ENCODE measurements around the gene ARL5C. TPM values are rescaled to one million over a fixed set of nuclear protein-coding genes. Genes with fewer than 3 reads are reported as not detected.

The ARL5C gene
- total RNA-seq, 6 experiments from 2014 or later: not detected

DNA sequence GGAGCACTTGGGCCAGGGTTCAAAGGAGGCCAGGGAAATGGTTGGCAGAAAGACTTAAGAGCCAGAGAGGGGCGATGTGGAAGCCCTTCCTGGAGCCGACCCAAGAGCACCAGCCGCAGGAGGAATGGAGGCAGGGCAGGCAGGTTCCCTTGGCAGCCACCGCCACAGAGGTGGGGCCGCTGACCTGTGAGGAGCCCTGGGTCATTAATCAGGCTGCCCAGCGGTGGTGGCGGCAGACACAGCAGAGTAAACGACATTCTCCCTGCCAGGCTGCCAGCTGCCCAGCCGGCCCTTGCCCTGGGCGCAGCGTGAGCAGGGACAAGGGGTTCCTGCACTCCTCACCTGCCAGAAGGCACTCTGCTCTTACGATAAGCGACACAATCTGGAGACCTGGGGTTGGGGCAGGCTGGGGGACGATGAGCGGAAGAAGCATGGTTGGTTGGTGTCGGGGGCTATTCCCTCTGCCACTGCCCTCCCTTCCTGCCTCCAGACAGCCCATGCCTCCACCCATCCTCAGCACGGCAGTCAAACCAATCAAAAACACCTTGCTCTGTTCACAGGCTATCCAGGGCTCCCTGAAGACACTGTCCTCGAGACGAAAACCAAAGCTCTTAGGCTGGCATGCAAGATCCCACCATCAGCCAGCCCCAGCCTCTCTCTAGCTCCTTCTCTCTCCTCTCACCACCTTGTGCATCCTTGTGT, 55.4 kb downstream of the ARL5C start:
- Histone ChIP-seq H3K4me3 (no peak overlapping the region), H3K27me3 (no peaks in the 10 kb centered on the region), H3K36me3 (no peaks in the 10 kb centered on the region), H3K27ac (no peak overlapping the region), H3K9me3 (no peaks in the 10 kb centered on the region), H3K4me1 (peaks cover 0 to 8% (median 2%) of the 10 kb centered on the region in 4 donors)
- no peak for TF ChIP-seq POLR2A (IDR thresholded peaks at IDR 0.05)
- TF ChIP-seq, protein P1, sequence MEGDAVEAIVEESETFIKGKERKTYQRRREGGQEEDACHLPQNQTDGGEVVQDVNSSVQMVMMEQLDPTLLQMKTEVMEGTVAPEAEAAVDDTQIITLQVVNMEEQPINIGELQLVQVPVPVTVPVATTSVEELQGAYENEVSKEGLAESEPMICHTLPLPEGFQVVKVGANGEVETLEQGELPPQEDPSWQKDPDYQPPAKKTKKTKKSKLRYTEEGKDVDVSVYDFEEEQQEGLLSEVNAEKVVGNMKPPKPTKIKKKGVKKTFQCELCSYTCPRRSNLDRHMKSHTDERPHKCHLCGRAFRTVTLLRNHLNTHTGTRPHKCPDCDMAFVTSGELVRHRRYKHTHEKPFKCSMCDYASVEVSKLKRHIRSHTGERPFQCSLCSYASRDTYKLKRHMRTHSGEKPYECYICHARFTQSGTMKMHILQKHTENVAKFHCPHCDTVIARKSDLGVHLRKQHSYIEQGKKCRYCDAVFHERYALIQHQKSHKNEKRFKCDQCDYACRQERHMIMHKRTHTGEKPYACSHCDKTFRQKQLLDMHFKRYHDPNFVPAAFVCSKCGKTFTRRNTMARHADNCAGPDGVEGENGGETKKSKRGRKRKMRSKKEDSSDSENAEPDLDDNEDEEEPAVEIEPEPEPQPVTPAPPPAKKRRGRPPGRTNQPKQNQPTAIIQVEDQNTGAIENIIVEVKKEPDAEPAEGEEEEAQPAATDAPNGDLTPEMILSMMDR (IDR thresholded peaks at IDR 0.05): no peak
- intact Hi-C loops (cut with DNase I): no loop called here
- ATAC-seq (peak; percentile 96 to 99 (median 98)), DNase-seq (peak; percentile 84 to 93 (median 92))
- 31% methylated on average over 7 of the region's 19 CpGs for WGBS (ENCODE audit: insufficient coverage, low coverage, low lambda C conversion rate, missing lambda C conversion rate)

DNA sequence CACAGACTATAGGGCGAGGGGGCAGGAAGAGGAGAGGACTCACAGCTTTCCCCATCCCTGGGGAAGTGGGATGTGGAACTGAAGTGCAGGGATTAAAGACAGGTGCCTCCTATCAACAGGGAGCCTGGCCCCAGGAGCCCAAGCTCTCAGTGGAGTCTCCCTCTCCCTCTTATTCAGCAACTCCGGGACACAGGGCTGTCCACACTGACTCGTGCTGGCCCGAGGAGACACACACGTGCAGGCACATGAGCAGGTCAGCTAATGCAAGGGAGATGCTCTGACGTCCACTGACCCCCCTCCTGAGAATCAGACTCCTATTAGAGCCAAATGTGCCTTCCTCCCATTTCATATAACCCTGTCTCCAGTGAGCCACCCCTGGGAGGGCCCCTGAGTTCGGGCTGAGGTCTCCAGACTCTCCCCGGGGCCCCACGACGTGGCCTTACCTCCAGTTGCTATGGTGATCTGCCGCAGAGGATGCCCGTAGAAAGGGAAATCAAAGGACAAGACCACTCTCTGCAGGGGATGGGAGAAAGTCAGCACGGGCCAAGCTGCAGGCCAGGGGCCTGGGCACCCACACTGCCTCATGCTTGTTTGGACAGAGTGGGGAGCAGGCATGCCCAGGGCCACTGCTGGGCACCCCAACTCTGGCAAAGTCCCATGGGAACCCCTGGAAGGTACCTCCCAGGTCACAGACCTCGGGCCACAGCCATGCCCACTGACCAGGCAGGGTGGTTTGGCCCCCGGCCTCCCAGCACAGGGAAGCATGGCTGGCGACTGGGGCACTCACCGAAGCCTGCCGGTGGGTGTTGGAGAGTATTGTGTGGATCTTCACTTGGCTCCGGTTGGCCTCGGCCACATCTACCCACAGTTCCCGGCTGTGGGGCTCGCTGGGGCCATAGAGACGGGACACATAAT, 57.2 kb downstream of the ARL5C start:
- Histone ChIP-seq H3K4me3 (no peak overlapping the region), H3K36me3 (no peaks in the 10 kb centered on the region), H3K9me3 (no peaks in the 10 kb centered on the region), H3K27me3 (no peaks in the 10 kb centered on the region), H3K27ac (no peak overlapping the region), H3K4me1 (peaks cover 0 to 8% (median 2%) of the 10 kb centered on the region in 4 donors)
- 63% methylated on average over 2 of the region's 23 CpGs for WGBS (ENCODE audit: insufficient coverage, low coverage, low lambda C conversion rate, missing lambda C conversion rate)
- ATAC-seq (no peak), DNase-seq (no peak)
- TF ChIP-seq, protein P1 (IDR thresholded peaks at IDR 0.05): no peak
- no peak for TF ChIP-seq POLR2A (IDR thresholded peaks at IDR 0.05)
- intact Hi-C loops (cut with DNase I): no loop called here

DNA sequence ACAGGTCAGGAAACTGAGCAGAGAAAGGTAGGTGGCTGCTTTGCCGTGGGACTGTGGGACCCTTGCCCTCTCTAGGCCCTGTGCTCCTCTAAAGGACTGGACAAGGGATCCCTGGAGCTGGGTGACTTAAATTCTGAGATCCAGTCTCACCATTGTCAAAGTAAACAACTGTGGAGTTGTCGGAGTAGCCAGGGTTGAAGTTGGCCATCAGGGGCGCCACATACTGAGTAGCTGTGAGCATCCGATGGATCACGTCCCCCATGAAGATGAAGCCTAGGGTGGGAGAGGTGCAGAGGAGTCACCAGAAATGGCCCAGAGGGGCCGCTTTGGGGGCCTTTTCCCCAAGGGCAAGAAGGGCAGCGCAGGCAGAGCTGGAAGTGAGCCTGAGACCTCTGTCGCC, 58.0 kb downstream of the ARL5C start:
- intact Hi-C loops (cut with DNase I): no loop called here
- DNase-seq: no peak
- Histone ChIP-seq H3K27me3 (no peaks in the 10 kb centered on the region), H3K4me3 (no peak overlapping the region), H3K36me3 (no peaks in the 10 kb centered on the region), H3K27ac (no peak overlapping the region), H3K4me1 (peaks cover 0 to 8% (median 2%) of the 10 kb centered on the region in 4 donors), H3K9me3 (no peaks in the 10 kb centered on the region)
- no peak for ATAC-seq
- WGBS (ENCODE audit: insufficient coverage, low coverage, low lambda C conversion rate, missing lambda C conversion rate): 60% methylated on average over 2 of the region's 8 CpGs
- TF ChIP-seq, protein P1 (IDR thresholded peaks at IDR 0.05): no peak

DNA sequence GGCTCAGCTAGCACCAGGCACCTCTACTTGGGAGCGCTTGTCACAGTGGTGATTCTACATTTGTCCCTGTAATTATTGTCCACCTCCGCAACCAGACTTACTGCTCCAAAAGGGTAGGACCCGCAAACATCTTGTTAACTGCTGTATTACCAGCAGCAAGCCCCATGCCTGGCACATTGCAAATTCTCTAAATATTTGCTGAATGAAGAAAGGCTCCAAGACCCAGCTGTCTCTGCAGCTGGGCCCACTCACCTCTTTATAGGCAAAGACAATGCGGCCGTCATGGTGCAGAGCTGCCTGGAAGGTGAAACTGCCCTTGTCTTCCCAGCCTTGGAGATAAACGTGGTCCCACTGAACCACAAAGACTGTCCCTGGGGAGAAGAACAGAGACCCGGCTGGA, 58.8 kb downstream of the ARL5C start:
- Histone ChIP-seq H3K27me3 (no peaks in the 10 kb centered on the region), H3K36me3 (no peaks in the 10 kb centered on the region), H3K4me1 (peaks cover 0 to 8% (median 2%) of the 10 kb centered on the region in 4 donors), H3K27ac (no peak overlapping the region), H3K4me3 (no peak overlapping the region), H3K9me3 (no peaks in the 10 kb centered on the region)
- WGBS (ENCODE audit: insufficient coverage, low coverage, low lambda C conversion rate, missing lambda C conversion rate): 72% methylated on average over 7 of the region's 7 CpGs
- ATAC-seq (no peak), DNase-seq (no peak)
- TF ChIP-seq, protein P1 (IDR thresholded peaks at IDR 0.05): no peak
- TF ChIP-seq POLR2A (IDR thresholded peaks at IDR 0.05): no peak
- intact Hi-C loops (cut with DNase I): no loop called here

Other genes starting within 250 kb of the ARL5C start
- not detected for gene FBXO47, start 198.8 kb downstream of the ARL5C start, total RNA-seq
- gene PLXDC1, start 14.5 kb downstream of the ARL5C start, total RNA-seq: 1 to 10 TPM in 1 of 6 experiments, under 1 TPM in 5; 0.11 to 1.6 (median 0.54) TPM
- 1 to 10 TPM in 1 of 6 experiments, under 1 TPM in 4, not detected in 1; 0.18 to 1.3 (median 0.27) TPM for gene CACNB1, start 31.5 kb upstream of the ARL5C start, total RNA-seq
- gene RPL19, start 34.1 kb upstream of the ARL5C start, total RNA-seq: 1,000 to 10,000 TPM in 2 of 6 experiments, 100 to 1,000 TPM in 4; 537 to 1,327 (median 627) TPM
- not detected for gene STAC2, start 59.8 kb upstream of the ARL5C start, total RNA-seq
- gene FBXL20, start 235.5 kb upstream of the ARL5C start, total RNA-seq: 1 to 10 TPM; 6.0 to 9.8 (median 8.5) TPM